SJCRH30 (cell line): ENCODE data around the gene FCAMR. TPM values are rescaled to one million over a fixed set of nuclear protein-coding genes. Genes with fewer than 3 reads are reported as not detected.

Experiments
- DNase-seq, 2 experiments: peaks; one replicate each; pipeline ENCODE4 v3.0.0-alpha.2; 2015 to 2020
- H3K27ac ChIP-seq: fragments of 250-450 bp; sonication (Bioruptor Pico); 2 replicates; pipeline ENCODE4 v1.5.1; 2020; ENCODE audit warnings: mild to moderate bottlenecking, moderate library complexity
- H3K27me3 ChIP-seq: fragments of 250-450 bp; sonication (Bioruptor Pico); 2 replicates; pipeline ENCODE4 v1.5.1; 2020; ENCODE audit warnings: mild to moderate bottlenecking, moderate library complexity
- H3K36me3 ChIP-seq: fragments of 250-450 bp; sonication (Bioruptor Pico); 2 replicates; pipeline ENCODE4 v1.5.1; 2020; ENCODE audit warnings: mild to moderate bottlenecking, moderate library complexity
- H3K4me1 ChIP-seq: fragments of 250-450 bp; sonication (Bioruptor Pico); 2 replicates; pipeline ENCODE4 v1.5.1; 2020; ENCODE audit warnings: mild to moderate bottlenecking, moderate library complexity
- H3K4me3 ChIP-seq: fragments of 250-450 bp; sonication (Bioruptor Pico); 2 replicates; pipeline ENCODE4 v1.5.1; 2020; ENCODE audit warnings: mild to moderate bottlenecking, moderate library complexity
- H3K9me3 ChIP-seq: fragments of 250-450 bp; sonication (Bioruptor Pico); replicated peaks from 2 replicates; pipeline ENCODE4 v1.5.1; 2020; ENCODE audit warnings: mild to moderate bottlenecking, moderate library complexity
- total RNA-seq: library from RNA; depleted of rRNA; stranded (reverse); fragments of >200 nt; shearing (Covaris generic); gene quantifications from 2 replicates; pipeline ENCODE4 v1.2.3, GENCODE V29; 2014

FCAMR gene
- total RNA-seq, 1 experiment from 2014 or later: not detected

GRCh38 chr1:206955476-206956451, 14.5 kb downstream of the FCAMR start:
- no peaks in the 10 kb centered on the region for H3K9me3 ChIP-seq
- H3K36me3 ChIP-seq: no peaks in the 10 kb centered on the region
- DNase-seq: no peak
- H3K4me1 ChIP-seq: no peaks in the 10 kb centered on the region; the same call in 1 of the 2 replicates
- no peak overlapping the region for H3K4me3 ChIP-seq
- no peak overlapping the region for H3K27ac ChIP-seq
- peaks cover 3% of the 10 kb centered on the region for H3K27me3 ChIP-seq

GRCh38 chr1:206954459-206955342, 15.6 kb downstream of the FCAMR start:
- Histone ChIP-seq H3K27me3 (no peaks in the 10 kb centered on the region), H3K36me3 (no peaks in the 10 kb centered on the region), H3K9me3 (peaks cover 2% of the 10 kb centered on the region; the same call in 1 of the 2 replicates), H3K27ac (no peak overlapping the region), H3K4me1 (no peaks in the 10 kb centered on the region; the same call in 1 of the 2 replicates), H3K4me3 (no peak overlapping the region)
- no peak for DNase-seq

- no peak overlapping the region for H3K27ac ChIP-seq
- no peak for DNase-seq
- no peaks in the 10 kb centered on the region; the same call in 1 of the 2 replicates for H3K4me1 ChIP-seq
- H3K36me3 ChIP-seq: no peaks in the 10 kb centered on the region
- H3K4me3 ChIP-seq: no peak overlapping the region
- peaks cover 5% of the 10 kb centered on the region; the same call in 1 of the 2 replicates for H3K9me3 ChIP-seq
- H3K27me3 ChIP-seq: no peaks in the 10 kb centered on the region
Observed at GRCh38 chr1:206953626-206954025, 16.6 kb downstream of the FCAMR start.

- Histone ChIP-seq H3K4me1 (no peaks in the 10 kb centered on the region; the same call in 1 of the 2 replicates), H3K36me3 (no peaks in the 10 kb centered on the region), H3K27me3 (no peaks in the 10 kb centered on the region), H3K27ac (no peak overlapping the region), H3K9me3 (peaks cover 5% of the 10 kb centered on the region; the same call in 1 of the 2 replicates), H3K4me3 (no peak overlapping the region)
- no peak for DNase-seq
Observed at GRCh38 chr1:206953126-206953525, 17.1 kb downstream of the FCAMR start.

GRCh38 chr1:206952171-206952570, 18.1 kb downstream of the FCAMR start:
- peak; percentile 39 to 51 for DNase-seq
- no peaks in the 10 kb centered on the region; the same call in 1 of the 2 replicates for H3K4me1 ChIP-seq
- H3K36me3 ChIP-seq: no peaks in the 10 kb centered on the region
- peaks cover 5% of the 10 kb centered on the region; the same call in 1 of the 2 replicates for H3K9me3 ChIP-seq
- H3K27ac ChIP-seq: no peak overlapping the region
- H3K4me3 ChIP-seq: no peak overlapping the region
- H3K27me3 ChIP-seq: no peaks in the 10 kb centered on the region

- no peak for DNase-seq
- no peak overlapping the region for H3K4me3 ChIP-seq
- 0 out of 2 replicates have a peak, but pooled peaks cover 6% of the 10 kb centered on the region for H3K27me3 ChIP-seq
- H3K9me3 ChIP-seq: peaks cover 5% of the 10 kb centered on the region; the same call in 1 of the 2 replicates
- no peak overlapping the region for H3K27ac ChIP-seq
- H3K36me3 ChIP-seq: no peaks in the 10 kb centered on the region
- no peaks in the 10 kb centered on the region; the same call in 1 of the 2 replicates for H3K4me1 ChIP-seq
Observed at GRCh38 chr1:206951318-206952100, 18.8 kb downstream of the FCAMR start.

GRCh38 chr1:206949641-206950040, 20.6 kb downstream of the FCAMR start:
- DNase-seq: no peak
- H3K4me1 ChIP-seq: no peaks in the 10 kb centered on the region; the same call in 1 of the 2 replicates
- H3K27me3 ChIP-seq: 0 out of 2 replicates have a peak, but pooled peaks cover 10% of the 10 kb centered on the region
- H3K36me3 ChIP-seq: no peaks in the 10 kb centered on the region
- peaks cover 5% of the 10 kb centered on the region; the same call in 1 of the 2 replicates for H3K9me3 ChIP-seq
- H3K4me3 ChIP-seq: no peak overlapping the region
- H3K27ac ChIP-seq: no peak overlapping the region

- no peaks in the 10 kb centered on the region; the same call in 1 of the 2 replicates for H3K4me1 ChIP-seq
- DNase-seq: no peak
- no peaks in the 10 kb centered on the region for H3K36me3 ChIP-seq
- H3K9me3 ChIP-seq: peaks cover 5% of the 10 kb centered on the region; the same call in 1 of the 2 replicates
- no peak overlapping the region for H3K27ac ChIP-seq
- H3K27me3 ChIP-seq: 0 out of 2 replicates have a peak, but pooled peaks cover 10% of the 10 kb centered on the region
- H3K4me3 ChIP-seq: no peak overlapping the region
Observed at GRCh38 chr1:206949208-206949607, 21.1 kb downstream of the FCAMR start.

GRCh38 chr1:206947255-206947654, 23.0 kb downstream of the FCAMR start:
- H3K27ac ChIP-seq: no peak overlapping the region
- no peaks in the 10 kb centered on the region for H3K36me3 ChIP-seq
- H3K27me3 ChIP-seq: peaks cover 14% of the 10 kb centered on the region; the same call in 1 of the 2 replicates
- H3K4me3 ChIP-seq: no peak overlapping the region
- no peaks in the 10 kb centered on the region; the same call in 1 of the 2 replicates for H3K4me1 ChIP-seq
- peaks cover 5% of the 10 kb centered on the region; the same call in 1 of the 2 replicates for H3K9me3 ChIP-seq
- no peak for DNase-seq

GRCh38 chr1:206946261-206946660, 24.0 kb downstream of the FCAMR start, which contains the start of gene PIGR:
Gene PIGR, minus strand, starts transcription at chr1:206946466. Its CDS starts 5,935 bp downstream, at chr1:206940531.
- Histone ChIP-seq H3K27me3 (peaks cover 14% of the 10 kb centered on the region; the same call in 1 of the 2 replicates), H3K4me3 (no peak within 1 kb of the TSS), H3K36me3 (no peaks in the 10 kb centered on the region), H3K27ac (no peak within 1 kb of the TSS), H3K4me1 (no peaks in the 10 kb centered on the region), H3K9me3 (peaks cover 5% of the 10 kb centered on the region; the same call in 1 of the 2 replicates)
- no peak for DNase-seq

- H3K4me1 ChIP-seq: no peaks in the 10 kb centered on the region
- H3K27ac ChIP-seq: no peak overlapping the region
- no peaks in the 10 kb centered on the region for H3K36me3 ChIP-seq
- DNase-seq: no peak
- H3K9me3 ChIP-seq: peaks cover 5% of the 10 kb centered on the region; the same call in 1 of the 2 replicates
- H3K27me3 ChIP-seq: peaks cover 14% of the 10 kb centered on the region; the same call in 1 of the 2 replicates
- no peak overlapping the region for H3K4me3 ChIP-seq
Observed at GRCh38 chr1:206945779-206946178, 24.5 kb downstream of the FCAMR start.

GRCh38 chr1:206944703-206945102, 25.6 kb downstream of the FCAMR start:
- H3K4me1 ChIP-seq: no peaks in the 10 kb centered on the region
- peaks cover 2% of the 10 kb centered on the region; the same call in 1 of the 2 replicates for H3K9me3 ChIP-seq
- H3K27ac ChIP-seq: no peak overlapping the region
- no peak for DNase-seq
- H3K4me3 ChIP-seq: no peak overlapping the region
- peaks cover 14% of the 10 kb centered on the region; the same call in 1 of the 2 replicates for H3K27me3 ChIP-seq
- H3K36me3 ChIP-seq: no peaks in the 10 kb centered on the region

- no peak for DNase-seq
- no peaks in the 10 kb centered on the region for H3K36me3 ChIP-seq
- H3K27ac ChIP-seq: no peak overlapping the region
- no peaks in the 10 kb centered on the region for H3K4me1 ChIP-seq
- H3K4me3 ChIP-seq: no peak overlapping the region
- H3K27me3 ChIP-seq: peaks cover 15% of the 10 kb centered on the region
- no peaks in the 10 kb centered on the region for H3K9me3 ChIP-seq
Observed at GRCh38 chr1:206941766-206942418, 28.4 kb downstream of the FCAMR start.
